WTC11 (cell line): ENCODE data around the gene NDOR1. TPM values are rescaled to one million over a fixed set of nuclear protein-coding genes. Genes with fewer than 3 reads are reported as not detected.

Experiments
- ATAC-seq: fragments of 200-7000 bp; cut with Tn5 transposase; 2 replicates; pipeline ENCODE4 v1.10.0; 2021; ENCODE audit warnings: mild to moderate bottlenecking, moderate library complexity
- CTCF ChIA-PET: fragments of 300-600 bp; sonication (Branson Sonifier 250); formaldehyde crosslinking; loops from one replicate; lab custom pipeline; 2021; ENCODE audit warnings: antibody characterized with exemption; lab: Charles Lee
- POLR2A ChIA-PET: fragments of 350-600 bp; sonication (Branson Sonifier 250); formaldehyde crosslinking; loops from one replicate; lab custom pipeline; 2021; ENCODE audit warnings: antibody characterized with exemption; lab: Charles Lee
- DNase-seq: peaks from one replicate; pipeline ENCODE4 v3.0.0; 2021; ENCODE audit warnings: low spot score
- H3K27ac Mint-ChIP-seq: 2 replicates; pipeline ENCODE4 v1.8.0; 2021; ENCODE audit warnings: mixed read lengths
- H3K27me3 Mint-ChIP-seq: 2 replicates; pipeline ENCODE4 v1.8.0; 2021; ENCODE audit warnings: low read depth, mild to moderate bottlenecking, moderate library complexity, mixed read lengths
- H3K36me3 Mint-ChIP-seq: 2 replicates; pipeline ENCODE4 v1.8.0; 2021; ENCODE audit warnings: mixed read lengths
- H3K4me1 Mint-ChIP-seq: 2 replicates; pipeline ENCODE4 v1.8.0; 2022; ENCODE audit warnings: mixed read lengths
- H3K4me3 Mint-ChIP-seq: 2 replicates; pipeline ENCODE4 v1.8.0; 2021; ENCODE audit warnings: mild to moderate bottlenecking, moderate library complexity, mixed read lengths
- H3K9me3 Mint-ChIP-seq: 2 replicates; pipeline ENCODE4 v1.8.0; 2021; ENCODE audit warnings: mixed read lengths
- ATF1 ChIP-seq: sonication (generic); formaldehyde crosslinking; IDR thresholded peaks from 2 replicates; pipeline ENCODE4 v1.8.1; 2023; ENCODE audit warnings: mild to moderate bottlenecking, moderate library complexity, missing genetic modification reagents
- CREB1 ChIP-seq: sonication (generic); formaldehyde crosslinking; IDR thresholded peaks from 2 replicates; pipeline ENCODE4 v1.8.0; 2023; ENCODE audit warnings: mild to moderate bottlenecking, missing genetic modification reagents
- HMGA2 ChIP-seq: fragments of 250-450 bp; sonication (Bioruptor Pico); IDR thresholded peaks from 2 replicates; pipeline ENCODE4 v1.4.0; 2021; ENCODE audit warnings: mild to moderate bottlenecking, moderate library complexity
- NFE2L1 ChIP-seq: sonication (generic); formaldehyde crosslinking; IDR thresholded peaks from 2 replicates; pipeline ENCODE4 v1.8.1; 2023; ENCODE audit warnings: missing genetic modification reagents
- SMAD3 ChIP-seq: sonication (generic); formaldehyde crosslinking; IDR thresholded peaks from 2 replicates; pipeline ENCODE4 v1.8.0; 2022; ENCODE audit warnings: missing genetic modification reagents, mild to moderate bottlenecking, borderline replicate concordance
- SMAD4 ChIP-seq: sonication (generic); formaldehyde crosslinking; IDR thresholded peaks from 2 replicates; pipeline ENCODE4 v1.8.0; 2022; ENCODE audit warnings: mild to moderate bottlenecking, missing genetic modification reagents
- SOX15 ChIP-seq: fragments of 250-450 bp; sonication (Bioruptor Pico); IDR thresholded peaks from 2 replicates; pipeline ENCODE4 v1.9.0; 2021; ENCODE audit warnings: mild to moderate bottlenecking
- SP1 ChIP-seq: sonication (generic); formaldehyde crosslinking; conservative IDR thresholded peaks from 2 replicates; pipeline ENCODE4 v1.8.1; 2022; ENCODE audit warnings: missing genetic modification reagents
- ZNF671 ChIP-seq: fragments of 250-450 bp; sonication (Bioruptor Pico); IDR thresholded peaks from 2 replicates; pipeline ENCODE4 v1.8.0; 2021; ENCODE audit warnings: mild to moderate bottlenecking
- total RNA-seq: library from RNA; stranded (reverse); gene quantifications from 3 replicates; pipeline ENCODE4 v1.2.3, GENCODE V29; 2021
- TF ChIP-seq, protein P1 (sequence below): sonication (generic); formaldehyde crosslinking; IDR thresholded peaks from 2 replicates; pipeline ENCODE4 v1.8.0; 2022; ENCODE audit warnings: missing genetic modification reagents
- TF ChIP-seq, protein P2 (sequence below): sonication (generic); formaldehyde crosslinking; IDR thresholded peaks from 2 replicates; pipeline ENCODE4 v1.8.1; 2022; ENCODE audit warnings: low read depth, mild to moderate bottlenecking, moderate library complexity, missing genetic modification reagents, borderline replicate concordance
- TF ChIP-seq, protein P3 (sequence below): fragments of 250-450 bp; sonication (Bioruptor Pico); conservative IDR thresholded peaks from 2 replicates; pipeline ENCODE4 v1.9.0; 2021; ENCODE audit warnings: mild to moderate bottlenecking
- TF ChIP-seq, protein P4 (sequence below): sonication (generic); formaldehyde crosslinking; IDR thresholded peaks from 2 replicates; pipeline ENCODE4 v1.8.1; 2023; ENCODE audit warnings: mild to moderate bottlenecking, missing genetic modification reagents
- TF ChIP-seq, protein P5 (sequence below): fragments of 250-450 bp; sonication (Bioruptor Pico); IDR thresholded peaks from 2 replicates; pipeline ENCODE4 v1.9.0; 2021; ENCODE audit warnings: mild to moderate bottlenecking
- TF ChIP-seq, protein P6 (sequence below): sonication (generic); formaldehyde crosslinking; IDR thresholded peaks from 2 replicates; pipeline ENCODE4 v1.8.1; 2023; ENCODE audit warnings: mild to moderate bottlenecking, missing genetic modification reagents, moderate library complexity
- TF ChIP-seq, protein P7 (sequence below): sonication (generic); formaldehyde crosslinking; IDR thresholded peaks from 2 replicates; pipeline ENCODE4 v1.8.0; 2023; ENCODE audit warnings: missing genetic modification reagents, mild to moderate bottlenecking, borderline replicate concordance

NDOR1 gene
- total RNA-seq, 1 experiment from 2014 or later, result 49.0 TPM

DNA sequence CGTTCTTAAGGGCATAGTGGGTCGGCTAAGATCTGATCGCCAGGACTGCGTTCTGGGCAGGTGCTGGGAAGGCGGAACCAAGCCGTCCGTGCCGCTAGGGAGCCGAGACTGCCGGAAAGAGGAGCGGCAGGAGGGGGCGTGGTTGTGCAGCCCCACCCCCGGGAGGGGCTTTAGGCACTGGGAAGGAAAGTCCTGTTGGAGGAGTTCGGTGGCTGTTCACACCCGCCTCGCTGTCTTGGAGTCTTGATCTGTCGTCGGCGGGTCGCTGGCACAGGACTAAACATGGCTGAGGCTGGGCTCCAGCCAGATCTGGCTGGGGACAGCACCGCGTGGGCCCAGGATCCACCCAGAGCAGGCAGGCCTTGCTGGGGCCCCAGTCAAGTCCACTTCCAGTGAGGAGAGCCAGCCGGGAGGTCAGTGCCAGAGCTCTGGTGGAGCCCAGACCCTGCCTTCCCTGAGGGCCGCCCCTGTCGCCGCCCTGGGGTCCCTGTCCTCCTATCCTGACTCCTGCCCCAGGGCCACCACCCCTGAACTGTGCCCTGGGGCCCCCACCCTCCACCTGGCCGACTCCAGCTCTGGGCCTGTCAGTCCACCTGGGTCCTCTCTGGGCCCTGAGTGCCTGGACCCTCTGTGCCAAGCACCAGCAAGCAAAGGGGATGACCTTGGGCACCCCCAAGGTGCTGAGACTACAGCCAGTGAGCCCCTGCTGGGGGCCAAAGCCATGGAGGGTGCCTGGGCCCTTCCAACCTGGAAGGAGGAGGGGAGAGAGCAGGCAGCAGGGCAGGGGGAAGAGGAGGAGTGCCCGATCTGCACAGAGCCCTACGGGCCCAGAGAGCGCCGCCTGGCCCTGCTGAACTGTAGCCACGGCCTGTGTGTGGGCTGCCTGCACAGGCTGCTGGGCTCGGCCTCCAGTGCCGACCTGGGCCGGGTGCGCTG lies 12.0 kb downstream of the NDOR1 start:
- no peaks in the 10 kb centered on the region for H3K9me3 Mint-ChIP-seq
- peak overlapping the region; percentile 87 for H3K27ac Mint-ChIP-seq
- 0 out of 2 replicates have a peak, but pooled peaks have one; percentile 29 for TF ChIP-seq SP1 (CRISPR knock-in tag)
- no peak for TF ChIP-seq ATF1 (CRISPR knock-in tag)
- no peak for TF ChIP-seq HMGA2 (CRISPR knock-in tag)
- no peak for TF ChIP-seq NFE2L1
- no peak for TF ChIP-seq SMAD4 (CRISPR knock-in tag)
- TF ChIP-seq, protein P1, sequence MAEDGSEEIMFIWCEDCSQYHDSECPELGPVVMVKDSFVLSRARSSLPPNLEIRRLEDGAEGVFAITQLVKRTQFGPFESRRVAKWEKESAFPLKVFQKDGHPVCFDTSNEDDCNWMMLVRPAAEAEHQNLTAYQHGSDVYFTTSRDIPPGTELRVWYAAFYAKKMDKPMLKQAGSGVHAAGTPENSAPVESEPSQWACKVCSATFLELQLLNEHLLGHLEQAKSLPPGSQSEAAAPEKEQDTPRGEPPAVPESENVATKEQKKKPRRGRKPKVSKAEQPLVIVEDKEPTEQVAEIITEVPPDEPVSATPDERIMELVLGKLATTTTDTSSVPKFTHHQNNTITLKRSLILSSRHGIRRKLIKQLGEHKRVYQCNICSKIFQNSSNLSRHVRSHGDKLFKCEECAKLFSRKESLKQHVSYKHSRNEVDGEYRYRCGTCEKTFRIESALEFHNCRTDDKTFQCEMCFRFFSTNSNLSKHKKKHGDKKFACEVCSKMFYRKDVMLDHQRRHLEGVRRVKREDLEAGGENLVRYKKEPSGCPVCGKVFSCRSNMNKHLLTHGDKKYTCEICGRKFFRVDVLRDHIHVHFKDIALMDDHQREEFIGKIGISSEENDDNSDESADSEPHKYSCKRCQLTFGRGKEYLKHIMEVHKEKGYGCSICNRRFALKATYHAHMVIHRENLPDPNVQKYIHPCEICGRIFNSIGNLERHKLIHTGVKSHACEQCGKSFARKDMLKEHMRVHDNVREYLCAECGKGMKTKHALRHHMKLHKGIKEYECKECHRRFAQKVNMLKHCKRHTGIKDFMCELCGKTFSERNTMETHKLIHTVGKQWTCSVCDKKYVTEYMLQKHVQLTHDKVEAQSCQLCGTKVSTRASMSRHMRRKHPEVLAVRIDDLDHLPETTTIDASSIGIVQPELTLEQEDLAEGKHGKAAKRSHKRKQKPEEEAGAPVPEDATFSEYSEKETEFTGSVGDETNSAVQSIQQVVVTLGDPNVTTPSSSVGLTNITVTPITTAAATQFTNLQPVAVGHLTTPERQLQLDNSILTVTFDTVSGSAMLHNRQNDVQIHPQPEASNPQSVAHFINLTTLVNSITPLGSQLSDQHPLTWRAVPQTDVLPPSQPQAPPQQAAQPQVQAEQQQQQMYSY, result peak; percentile 43; the same call in 1 of the 2 replicates
- no peak for TF ChIP-seq SMAD3
- TF ChIP-seq, protein P2, sequence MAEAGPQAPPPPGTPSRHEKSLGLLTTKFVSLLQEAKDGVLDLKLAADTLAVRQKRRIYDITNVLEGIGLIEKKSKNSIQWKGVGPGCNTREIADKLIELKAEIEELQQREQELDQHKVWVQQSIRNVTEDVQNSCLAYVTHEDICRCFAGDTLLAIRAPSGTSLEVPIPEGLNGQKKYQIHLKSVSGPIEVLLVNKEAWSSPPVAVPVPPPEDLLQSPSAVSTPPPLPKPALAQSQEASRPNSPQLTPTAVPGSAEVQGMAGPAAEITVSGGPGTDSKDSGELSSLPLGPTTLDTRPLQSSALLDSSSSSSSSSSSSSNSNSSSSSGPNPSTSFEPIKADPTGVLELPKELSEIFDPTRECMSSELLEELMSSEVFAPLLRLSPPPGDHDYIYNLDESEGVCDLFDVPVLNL (CRISPR knock-in tag), result no peak
- CTCF ChIA-PET, result interaction anchor here (0.8 to 1.8 kb wide), 5 partner anchors 19 to 188 kb away, joined by 3 to 8 read pairs (median 3); partner anchors contain the start of gene TUBB4B
- H3K4me3 Mint-ChIP-seq, result no peak overlapping the region
- peak; percentile 72 for ATAC-seq
- 0 out of 2 replicates have a peak, but pooled peaks cover 3% of the 10 kb centered on the region for H3K36me3 Mint-ChIP-seq
- peaks cover 4% of the 10 kb centered on the region; the same call in 1 of the 2 replicates for H3K4me1 Mint-ChIP-seq
- POLR2A ChIA-PET, result no interaction called here
- no peaks in the 10 kb centered on the region for H3K27me3 Mint-ChIP-seq
- peak; percentile 88 for DNase-seq

DNA sequence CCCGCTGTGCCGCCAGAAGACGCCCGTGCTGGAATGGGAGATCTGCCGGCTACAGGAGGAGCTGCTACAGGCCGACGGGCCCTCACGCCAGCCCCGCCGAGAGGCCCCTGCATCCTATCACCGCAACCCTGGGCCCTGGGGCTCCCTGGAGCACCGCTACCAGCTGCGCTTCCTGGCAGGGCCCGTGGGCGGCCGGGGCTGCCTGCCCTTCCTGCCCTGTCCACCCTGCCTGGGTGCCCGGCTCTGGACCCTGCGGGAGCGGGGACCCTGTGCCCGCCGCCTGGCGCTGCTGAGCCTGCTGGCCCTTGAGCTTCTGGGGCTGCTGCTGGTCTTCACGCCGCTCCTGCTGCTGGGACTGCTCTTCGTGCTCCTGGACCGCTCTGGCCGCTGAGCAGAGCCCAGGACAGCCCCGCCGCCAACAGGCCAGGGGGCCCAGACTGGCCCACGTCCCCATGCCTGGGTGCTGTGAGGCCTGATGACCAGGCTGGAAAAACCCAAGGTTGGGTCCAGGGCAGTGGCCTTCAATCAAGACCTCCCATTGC lies 12.8 kb downstream of the NDOR1 start:
- Mint-ChIP-seq H3K4me3 (no peak overlapping the region), H3K4me1 (peaks cover 4% of the 10 kb centered on the region; the same call in 1 of the 2 replicates), H3K27me3 (no peaks in the 10 kb centered on the region), H3K9me3 (no peaks in the 10 kb centered on the region), H3K36me3 (0 out of 2 replicates have a peak, but pooled peaks cover 3% of the 10 kb centered on the region), H3K27ac (no peak overlapping the region)
- no peak for DNase-seq
- CTCF ChIA-PET, result interaction anchor here (0.7 to 1.0 kb wide), 5 partner anchors 9 to 183 kb away, joined by 3 to 5 read pairs (median 3); partner anchors contain the start of gene RNF224
- ATAC-seq, result no peak
- no peak for TF ChIP-seq ZNF671 (CRISPR knock-in tag)
- TF ChIP-seq, protein P3, sequence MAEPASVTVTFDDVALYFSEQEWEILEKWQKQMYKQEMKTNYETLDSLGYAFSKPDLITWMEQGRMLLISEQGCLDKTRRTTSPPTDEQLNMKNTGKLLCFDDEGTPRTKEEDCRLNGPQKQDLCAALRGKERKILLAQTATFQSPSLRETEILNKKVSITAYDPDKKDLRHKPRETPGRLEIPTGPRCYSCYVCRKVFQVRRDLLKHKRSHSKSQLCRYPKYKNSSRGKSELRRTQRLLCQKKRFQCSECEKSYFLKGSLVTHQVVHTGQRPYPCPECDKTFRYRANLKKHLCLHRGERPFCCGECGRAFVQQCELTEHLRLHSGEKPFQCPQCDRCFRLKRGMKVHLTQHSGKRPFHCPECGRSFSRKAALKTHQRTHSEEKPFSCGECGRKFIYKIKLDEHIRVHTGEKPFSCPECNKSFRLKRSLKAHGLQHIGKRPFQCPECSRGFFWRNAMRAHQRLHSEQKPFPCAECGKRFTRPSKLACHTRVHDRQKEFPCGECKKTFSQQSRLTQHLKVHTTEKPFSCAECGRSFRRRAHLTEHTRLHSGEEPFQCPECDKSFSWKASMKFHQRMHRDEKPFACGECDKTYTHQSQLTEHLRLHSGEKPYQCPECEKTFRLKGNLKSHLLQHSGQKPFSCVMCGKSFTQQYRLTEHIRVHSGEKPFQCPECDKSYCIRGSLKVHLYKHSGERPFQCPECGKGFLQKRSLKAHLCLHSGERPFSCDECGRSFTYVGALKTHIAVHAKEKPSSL (CRISPR knock-in tag), result no peak
- TF ChIP-seq, protein P4, sequence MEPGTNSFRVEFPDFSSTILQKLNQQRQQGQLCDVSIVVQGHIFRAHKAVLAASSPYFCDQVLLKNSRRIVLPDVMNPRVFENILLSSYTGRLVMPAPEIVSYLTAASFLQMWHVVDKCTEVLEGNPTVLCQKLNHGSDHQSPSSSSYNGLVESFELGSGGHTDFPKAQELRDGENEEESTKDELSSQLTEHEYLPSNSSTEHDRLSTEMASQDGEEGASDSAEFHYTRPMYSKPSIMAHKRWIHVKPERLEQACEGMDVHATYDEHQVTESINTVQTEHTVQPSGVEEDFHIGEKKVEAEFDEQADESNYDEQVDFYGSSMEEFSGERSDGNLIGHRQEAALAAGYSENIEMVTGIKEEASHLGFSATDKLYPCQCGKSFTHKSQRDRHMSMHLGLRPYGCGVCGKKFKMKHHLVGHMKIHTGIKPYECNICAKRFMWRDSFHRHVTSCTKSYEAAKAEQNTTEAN (CRISPR knock-in tag), result no peak
- TF ChIP-seq, protein P5, sequence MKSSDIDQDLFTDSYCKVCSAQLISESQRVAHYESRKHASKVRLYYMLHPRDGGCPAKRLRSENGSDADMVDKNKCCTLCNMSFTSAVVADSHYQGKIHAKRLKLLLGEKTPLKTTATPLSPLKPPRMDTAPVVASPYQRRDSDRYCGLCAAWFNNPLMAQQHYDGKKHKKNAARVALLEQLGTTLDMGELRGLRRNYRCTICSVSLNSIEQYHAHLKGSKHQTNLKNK (CRISPR knock-in tag), result no peak
- TF ChIP-seq CREB1 (CRISPR knock-in tag), result no peak
- TF ChIP-seq, protein P6, sequence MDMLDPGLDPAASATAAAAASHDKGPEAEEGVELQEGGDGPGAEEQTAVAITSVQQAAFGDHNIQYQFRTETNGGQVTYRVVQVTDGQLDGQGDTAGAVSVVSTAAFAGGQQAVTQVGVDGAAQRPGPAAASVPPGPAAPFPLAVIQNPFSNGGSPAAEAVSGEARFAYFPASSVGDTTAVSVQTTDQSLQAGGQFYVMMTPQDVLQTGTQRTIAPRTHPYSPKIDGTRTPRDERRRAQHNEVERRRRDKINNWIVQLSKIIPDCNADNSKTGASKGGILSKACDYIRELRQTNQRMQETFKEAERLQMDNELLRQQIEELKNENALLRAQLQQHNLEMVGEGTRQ (CRISPR knock-in tag), result no peak
- TF ChIP-seq, protein P7, sequence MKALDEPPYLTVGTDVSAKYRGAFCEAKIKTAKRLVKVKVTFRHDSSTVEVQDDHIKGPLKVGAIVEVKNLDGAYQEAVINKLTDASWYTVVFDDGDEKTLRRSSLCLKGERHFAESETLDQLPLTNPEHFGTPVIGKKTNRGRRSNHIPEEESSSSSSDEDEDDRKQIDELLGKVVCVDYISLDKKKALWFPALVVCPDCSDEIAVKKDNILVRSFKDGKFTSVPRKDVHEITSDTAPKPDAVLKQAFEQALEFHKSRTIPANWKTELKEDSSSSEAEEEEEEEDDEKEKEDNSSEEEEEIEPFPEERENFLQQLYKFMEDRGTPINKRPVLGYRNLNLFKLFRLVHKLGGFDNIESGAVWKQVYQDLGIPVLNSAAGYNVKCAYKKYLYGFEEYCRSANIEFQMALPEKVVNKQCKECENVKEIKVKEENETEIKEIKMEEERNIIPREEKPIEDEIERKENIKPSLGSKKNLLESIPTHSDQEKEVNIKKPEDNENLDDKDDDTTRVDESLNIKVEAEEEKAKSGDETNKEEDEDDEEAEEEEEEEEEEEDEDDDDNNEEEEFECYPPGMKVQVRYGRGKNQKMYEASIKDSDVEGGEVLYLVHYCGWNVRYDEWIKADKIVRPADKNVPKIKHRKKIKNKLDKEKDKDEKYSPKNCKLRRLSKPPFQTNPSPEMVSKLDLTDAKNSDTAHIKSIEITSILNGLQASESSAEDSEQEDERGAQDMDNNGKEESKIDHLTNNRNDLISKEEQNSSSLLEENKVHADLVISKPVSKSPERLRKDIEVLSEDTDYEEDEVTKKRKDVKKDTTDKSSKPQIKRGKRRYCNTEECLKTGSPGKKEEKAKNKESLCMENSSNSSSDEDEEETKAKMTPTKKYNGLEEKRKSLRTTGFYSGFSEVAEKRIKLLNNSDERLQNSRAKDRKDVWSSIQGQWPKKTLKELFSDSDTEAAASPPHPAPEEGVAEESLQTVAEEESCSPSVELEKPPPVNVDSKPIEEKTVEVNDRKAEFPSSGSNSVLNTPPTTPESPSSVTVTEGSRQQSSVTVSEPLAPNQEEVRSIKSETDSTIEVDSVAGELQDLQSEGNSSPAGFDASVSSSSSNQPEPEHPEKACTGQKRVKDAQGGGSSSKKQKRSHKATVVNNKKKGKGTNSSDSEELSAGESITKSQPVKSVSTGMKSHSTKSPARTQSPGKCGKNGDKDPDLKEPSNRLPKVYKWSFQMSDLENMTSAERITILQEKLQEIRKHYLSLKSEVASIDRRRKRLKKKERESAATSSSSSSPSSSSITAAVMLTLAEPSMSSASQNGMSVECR (CRISPR knock-in tag), result no peak
- TF ChIP-seq SOX15 (CRISPR knock-in tag), result no peak
- POLR2A ChIA-PET, result no interaction called here
